Inferior parietal cortex (tissue), 1 donor: ENCODE data around the gene RASA3.
A peak's percentile ranks its signal among the peaks of the same experiment; 100 is the strongest.

Experiments
- DNase-seq: peaks from one replicate; pipeline ENCODE4 v3.0.0-alpha.2; 2016; ENCODE audit errors: extremely low spot score

The RASA3 gene

GRCh38 chr13:113954046-113954835 lies 178.2 kb downstream of the RASA3 start:
- no peak for DNase-seq

- DNase-seq = no peak
Observed at GRCh38 chr13:113953561-113953960, 178.9 kb downstream of the RASA3 start.

- DNase-seq = no peak
Observed at GRCh38 chr13:113952983-113953520, 179.4 kb downstream of the RASA3 start.

- no peak for DNase-seq
Observed at GRCh38 chr13:113952151-113952982, 180.1 kb downstream of the RASA3 start.

GRCh38 chr13:113951246-113951999 lies 181.0 kb downstream of the RASA3 start:
- peak; percentile 69 for DNase-seq

- no peak for DNase-seq
Observed at GRCh38 chr13:113950451-113951245, 181.8 kb downstream of the RASA3 start.

GRCh38 chr13:113949546-113949945 lies 182.9 kb downstream of the RASA3 start:
- no peak for DNase-seq

GRCh38 chr13:113948034-113948742 lies 184.2 kb downstream of the RASA3 start:
- no peak for DNase-seq

GRCh38 chr13:113947311-113948033 lies 185.0 kb downstream of the RASA3 start:
- peak; percentile 17 for DNase-seq

- no peak for DNase-seq
Observed at GRCh38 chr13:113946409-113947181, 185.8 kb downstream of the RASA3 start.

- no peak for DNase-seq
Observed at GRCh38 chr13:113945857-113946408, 186.5 kb downstream of the RASA3 start.

- DNase-seq = no peak
Observed at GRCh38 chr13:113943821-113944565, 188.4 kb downstream of the RASA3 start.

GRCh38 chr13:113942591-113943103 lies 189.8 kb downstream of the RASA3 start:
- no peak for DNase-seq

GRCh38 chr13:113941571-113942191 lies 190.7 kb downstream of the RASA3 start:
- no peak for DNase-seq

- no peak for DNase-seq
Observed at GRCh38 chr13:113939944-113940297, 192.5 kb downstream of the RASA3 start.

- DNase-seq = no peak
Observed at GRCh38 chr13:113939129-113939943, 193.1 kb downstream of the RASA3 start.
